ENCODE results near the gene ZNF8. TPM values are rescaled to one million over a fixed set of nuclear protein-coding genes. Genes with fewer than 3 reads are reported as not detected.
A peak's percentile ranks its signal among the peaks of the same experiment; 100 is the strongest.

The ZNF8 gene
- total and polyA plus RNA-seq, 2 donors from 2014 or later, result 1.3 to 9.0 TPM

- H3K9ac ChIP-seq (ENCODE audit: low read length in 3 of 3), result peak overlapping the region; percentile 84 to 92 (median 90)
- intact Hi-C loops (cut with DNase I), result no loop called here
- peak overlapping the region; percentile 87 to 100 (median 89) for H3K4me3 ChIP-seq (ENCODE audit: low read length in 3 of 3)
- H3K36me3 ChIP-seq (ENCODE audit: control insufficient read depth in 2 of 3, insufficient read depth in 3 of 3, low read length in 3 of 3), result no peaks in the 10 kb centered on the region
- DNase-seq (no peak), FAIRE-seq (no peak)
- TF ChIP-seq CTCF (IDR thresholded peaks at IDR 0.05; ENCODE audit: borderline replicate concordance, extremely low read depth, insufficient read depth), result no peak
- no peaks in the 10 kb centered on the region for H3K27me3 ChIP-seq (ENCODE audit: control insufficient read depth, insufficient read depth, low read length)
- H3K27ac ChIP-seq (ENCODE audit: low read depth in 2 of 2, low read length in 2 of 2), result peak overlapping the region in 1 of 2 donors; percentile 88
- peaks cover 0 to 18% (median 0%) of the 10 kb centered on the region in 3 donors for H3K4me1 ChIP-seq (ENCODE audit: control insufficient read depth in 2 of 3, insufficient read depth in 2 of 3, low read depth in 1 of 3, low read length in 3 of 3)
- no peaks in the 10 kb centered on the region for H3K9me3 ChIP-seq (ENCODE audit: control insufficient read depth in 2 of 3, insufficient read depth in 1 of 3, low read length in 3 of 3)
Measured at GRCh38 chr19:58326501-58326913, 47.8 kb downstream of the ZNF8 start.

- no peaks in the 10 kb centered on the region for H3K27me3 ChIP-seq (ENCODE audit: control insufficient read depth, insufficient read depth, low read length)
- H3K4me3 ChIP-seq (ENCODE audit: low read length in 3 of 3), result peak within 1 kb of the TSS; percentile 87 to 100 (median 89)
- DNase-seq (peak; percentile 96 to 99 (median 98)), FAIRE-seq (no peak)
- no peaks in the 10 kb centered on the region for H3K9me3 ChIP-seq (ENCODE audit: control insufficient read depth in 2 of 3, insufficient read depth in 1 of 3, low read length in 3 of 3)
- peak within 1 kb of the TSS; percentile 88 for H3K27ac ChIP-seq (ENCODE audit: low read depth in 2 of 2, low read length in 2 of 2)
- H3K9ac ChIP-seq (ENCODE audit: low read length in 3 of 3), result peak within 1 kb of the TSS; percentile 84 to 100 (median 90)
- intact Hi-C loops (cut with DNase I), result no loop called here
- TF ChIP-seq CTCF (IDR thresholded peaks at IDR 0.05; ENCODE audit: borderline replicate concordance, extremely low read depth, insufficient read depth), result no peak
- H3K4me1 ChIP-seq (ENCODE audit: control insufficient read depth in 2 of 3, insufficient read depth in 2 of 3, low read depth in 1 of 3, low read length in 3 of 3), result peaks cover 0 to 18% (median 0%) of the 10 kb centered on the region in 3 donors
- H3K36me3 ChIP-seq (ENCODE audit: control insufficient read depth in 2 of 3, insufficient read depth in 3 of 3, low read length in 3 of 3), result no peaks in the 10 kb centered on the region
Measured at GRCh38 chr19:58326914-58327726, 48.4 kb downstream of the ZNF8 start, which contains the start of gene ZSCAN22. TSS of gene ZSCAN22 (plus strand) at chr19:58326994. CDS start at chr19:58334803, 7,809 bp downstream.

GRCh38 chr19:58328999-58329398, 50.2 kb downstream of the ZNF8 start:
- intact Hi-C loops (cut with DNase I), result no loop called here
- Histone ChIP-seq H3K27ac (ENCODE audit: low read depth in 2 of 2, low read length in 2 of 2) (no peak overlapping the region), H3K27me3 (ENCODE audit: control insufficient read depth, insufficient read depth, low read length) (no peaks in the 10 kb centered on the region), H3K4me1 (ENCODE audit: control insufficient read depth in 2 of 3, insufficient read depth in 2 of 3, low read depth in 1 of 3, low read length in 3 of 3) (peaks cover 0 to 18% (median 0%) of the 10 kb centered on the region in 3 donors), H3K36me3 (ENCODE audit: control insufficient read depth in 2 of 3, insufficient read depth in 3 of 3, low read length in 3 of 3) (no peaks in the 10 kb centered on the region), H3K4me3 (ENCODE audit: low read length in 3 of 3) (no peak overlapping the region), H3K9me3 (ENCODE audit: control insufficient read depth in 2 of 3, insufficient read depth in 1 of 3, low read length in 3 of 3) (no peaks in the 10 kb centered on the region), H3K9ac (ENCODE audit: low read length in 3 of 3) (no peak overlapping the region)
- no peak for TF ChIP-seq CTCF (IDR thresholded peaks at IDR 0.05; ENCODE audit: borderline replicate concordance, extremely low read depth, insufficient read depth)
- DNase-seq, result no peak
- FAIRE-seq, result no peak
